ENCODE results near the gene NAT14. TPM values are rescaled to one million over a fixed set of nuclear protein-coding genes. Genes with fewer than 3 reads are reported as not detected.
"Not testable (repeated sequence)": the region's sequence is repeated elsewhere in the genome, so short reads cannot be mapped to it uniquely, and the experiment has no call there.

The NAT14 gene, protein sequence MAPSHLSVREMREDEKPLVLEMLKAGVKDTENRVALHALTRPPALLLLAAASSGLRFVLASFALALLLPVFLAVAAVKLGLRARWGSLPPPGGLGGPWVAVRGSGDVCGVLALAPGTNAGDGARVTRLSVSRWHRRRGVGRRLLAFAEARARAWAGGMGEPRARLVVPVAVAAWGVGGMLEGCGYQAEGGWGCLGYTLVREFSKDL
- polyA plus RNA-seq (ENCODE audit: insufficient read length): 36.8 TPM
- long read RNA-seq, donor 1, transcript NAT14-201 (3 exons, 1,536 nt): major isoform, 35 of 39 reads
- long read RNA-seq, donor 1, partial matches to known transcripts: 0 of 39 reads
- long read RNA-seq, donor 1, other reads (novel, unspliced or antisense): 0 of 39 reads
- long read RNA-seq, donor 2, transcript NAT14-201 (3 exons, 1,536 nt): major isoform, 20 of 25 reads
- long read RNA-seq, donor 2, transcript NAT14-204 (2 exons, 1,011 nt): minor isoform, 5 of 25 reads
- long read RNA-seq, donor 2, partial matches to known transcripts: 0 of 25 reads
- long read RNA-seq, donor 2, other reads (novel, unspliced or antisense): 0 of 25 reads
- long read RNA-seq, donor 3, transcript NAT14-201 (3 exons, 1,536 nt): major isoform, 17 of 18 reads
- long read RNA-seq, donor 3, partial matches to known transcripts: 0 of 18 reads
- long read RNA-seq, donor 3, other reads (novel, unspliced or antisense): 0 of 18 reads
- long read RNA-seq, donor 4, partial matches to known transcripts: 0 of 4 reads
- long read RNA-seq, donor 4, other reads (novel, unspliced or antisense): 0 of 4 reads
- long read RNA-seq, donor 5, transcript NAT14-201 (3 exons, 1,536 nt): major isoform, 31 of 35 reads
- long read RNA-seq, donor 5, partial matches to known transcripts: 0 of 35 reads
- long read RNA-seq, donor 5, other reads (novel, unspliced or antisense): 0 of 35 reads
- long read RNA-seq, donor 6, transcript NAT14-201 (3 exons, 1,536 nt): major isoform, 27 of 30 reads
- long read RNA-seq, donor 6, partial matches to known transcripts: 0 of 30 reads
- long read RNA-seq, donor 6, other reads (novel, unspliced or antisense): 0 of 30 reads
- long read RNA-seq, donor 7, transcript NAT14-201 (3 exons, 1,536 nt): major isoform, 33 of 35 reads
- long read RNA-seq, donor 7, partial matches to known transcripts: 0 of 35 reads
- long read RNA-seq, donor 7, other reads (novel, unspliced or antisense): 0 of 35 reads
- long read RNA-seq, donor 8, transcript NAT14-201 (3 exons, 1,536 nt): major isoform, 5 of 6 reads
- long read RNA-seq, donor 8, partial matches to known transcripts: 0 of 6 reads
- long read RNA-seq, donor 8, other reads (novel, unspliced or antisense): 0 of 6 reads

DNA sequence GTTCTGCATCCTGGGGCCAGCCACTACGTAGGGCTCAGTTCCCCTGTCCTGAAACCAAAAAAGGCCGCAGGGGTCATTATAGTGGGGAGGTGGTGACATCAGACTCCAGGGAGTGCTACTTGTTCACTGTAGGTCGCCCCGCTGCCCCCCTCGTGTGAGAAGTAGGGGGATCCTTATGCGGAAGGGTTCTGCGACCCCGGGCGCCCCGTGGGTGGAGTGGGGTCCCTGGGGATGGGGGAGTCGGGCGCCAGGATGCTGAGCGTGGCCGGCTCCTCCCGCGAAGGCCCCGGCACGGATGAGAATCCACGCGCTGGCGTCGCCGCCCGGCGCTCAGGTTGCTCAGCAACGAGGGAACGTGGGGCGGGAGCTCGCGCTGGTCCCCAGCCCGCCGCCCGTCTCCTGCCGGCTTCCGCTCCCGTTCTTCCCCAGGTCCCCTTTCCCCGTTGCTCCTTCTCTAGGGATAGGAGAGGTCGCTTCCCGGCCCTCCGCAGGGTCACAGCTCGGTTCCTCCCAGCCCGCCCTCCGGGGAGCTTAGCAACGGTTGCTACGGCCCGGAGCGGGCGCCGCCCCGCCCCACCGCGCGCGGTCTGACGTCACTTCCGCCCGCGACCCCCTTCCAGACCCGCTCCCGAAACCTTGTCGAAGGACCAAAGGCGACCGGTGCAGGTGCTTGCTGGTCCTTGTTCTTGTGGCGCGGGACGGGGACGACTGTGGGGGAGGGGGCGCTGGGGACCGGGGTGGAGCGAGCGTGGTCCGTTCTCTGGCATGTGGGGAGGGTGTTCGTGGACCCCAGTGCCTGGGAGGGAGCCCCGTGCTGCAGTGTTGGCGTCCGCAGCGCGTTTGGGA, at the start of gene NAT14:
Gene NAT14, plus strand, starts transcription at position 596 of the 846 bp plus-strand sequence. CDS start 521 bp downstream, outside the sequence.
- no peak for DNase-seq

DNA sequence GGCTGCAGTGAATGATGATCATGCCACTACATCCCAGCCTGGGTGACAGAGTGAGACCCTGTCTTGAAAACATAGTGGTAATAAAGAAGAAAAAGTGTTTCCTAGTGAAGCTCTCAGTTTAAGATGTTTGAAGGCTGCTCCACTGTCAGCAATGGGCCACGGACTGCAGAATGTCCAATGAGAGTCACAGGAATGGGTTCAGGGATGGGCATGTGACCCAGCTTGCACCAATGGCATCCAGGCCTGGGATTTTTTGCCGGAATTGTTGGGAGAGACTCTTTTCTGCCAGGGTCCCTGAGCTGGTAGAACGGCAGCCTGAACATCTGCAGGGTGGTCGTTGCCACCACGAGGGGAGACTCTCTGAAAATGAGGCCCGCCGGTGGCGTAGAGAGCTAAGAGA, 48.1 kb upstream of the NAT14 start:
- DNase-seq: no peak

DNA sequence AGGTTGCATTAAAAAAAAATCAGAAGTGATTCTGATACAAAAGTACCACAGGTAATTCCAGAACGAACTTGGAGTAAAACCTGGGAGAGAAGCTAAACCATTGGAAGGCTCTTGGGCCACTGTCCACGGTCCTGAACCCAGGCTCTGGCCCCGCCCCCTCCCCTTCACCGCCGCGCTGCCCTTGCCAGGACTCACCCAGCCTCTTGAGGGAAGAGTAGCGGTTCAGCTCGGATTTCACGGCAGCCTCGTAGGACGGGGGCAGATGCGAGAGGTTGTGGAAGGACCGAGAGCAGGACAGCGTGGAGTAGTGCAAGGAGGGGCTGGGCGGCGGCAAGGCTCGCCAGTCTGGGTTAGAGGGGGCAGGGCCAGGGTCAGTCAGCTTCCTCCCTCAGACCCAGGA, 47.6 kb upstream of the NAT14 start:
- peak; percentile 75 for DNase-seq

DNA sequence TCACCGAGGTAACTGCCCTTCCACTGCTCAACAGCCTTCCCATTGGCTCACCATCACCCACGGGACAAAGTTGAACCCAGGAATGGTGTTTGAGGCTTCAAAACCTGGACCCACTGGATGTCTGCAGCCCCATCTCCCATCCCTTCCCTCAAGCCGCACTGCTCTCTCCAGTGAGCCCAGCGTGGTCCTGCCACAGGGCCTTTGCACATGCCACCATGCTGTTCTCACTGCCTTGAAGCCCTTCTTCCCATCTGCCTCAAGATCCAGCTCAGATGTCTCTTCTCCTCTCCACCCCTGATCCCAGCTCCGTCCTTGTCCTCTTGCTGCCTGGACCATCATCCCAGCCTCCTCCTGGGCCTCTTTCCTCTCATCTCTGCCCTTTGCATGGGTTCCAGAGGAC, 45.9 kb upstream of the NAT14 start:
- no peak for DNase-seq

DNA sequence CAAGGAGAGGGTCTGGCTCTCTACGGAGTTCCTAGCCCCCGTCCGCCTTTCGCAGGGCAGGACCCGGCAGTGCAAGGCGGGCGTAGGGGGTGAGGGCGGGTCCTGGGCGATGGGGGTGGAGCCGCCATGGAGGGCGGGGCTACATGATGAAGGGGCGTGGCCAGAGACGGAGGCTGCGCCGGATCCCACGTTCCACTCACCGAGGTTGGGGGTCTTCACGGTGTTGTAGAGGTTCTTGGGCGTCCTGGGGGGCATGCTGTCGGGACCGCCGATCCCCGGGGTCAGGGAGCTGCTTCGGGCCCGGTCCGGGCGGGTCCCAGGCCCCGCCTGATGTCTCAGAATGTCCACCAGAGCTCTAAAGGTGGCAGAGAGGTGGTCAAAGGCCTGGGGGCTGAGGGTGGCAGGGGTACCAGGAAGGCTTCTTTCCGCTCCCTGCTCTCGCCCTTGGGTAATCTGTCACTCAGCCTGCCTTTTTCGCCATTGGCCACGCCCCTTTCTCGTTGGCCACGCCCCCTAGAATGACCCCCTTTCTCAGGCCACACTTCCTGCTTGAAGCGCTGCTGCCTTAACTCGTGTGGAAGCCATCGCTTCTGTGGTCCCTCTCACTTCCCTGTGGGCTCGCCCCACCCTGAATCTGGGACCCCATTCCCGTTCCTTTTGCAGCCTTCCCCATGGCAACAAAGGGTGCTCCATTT, 44.4 kb upstream of the NAT14 start:
- no peak for DNase-seq

DNA sequence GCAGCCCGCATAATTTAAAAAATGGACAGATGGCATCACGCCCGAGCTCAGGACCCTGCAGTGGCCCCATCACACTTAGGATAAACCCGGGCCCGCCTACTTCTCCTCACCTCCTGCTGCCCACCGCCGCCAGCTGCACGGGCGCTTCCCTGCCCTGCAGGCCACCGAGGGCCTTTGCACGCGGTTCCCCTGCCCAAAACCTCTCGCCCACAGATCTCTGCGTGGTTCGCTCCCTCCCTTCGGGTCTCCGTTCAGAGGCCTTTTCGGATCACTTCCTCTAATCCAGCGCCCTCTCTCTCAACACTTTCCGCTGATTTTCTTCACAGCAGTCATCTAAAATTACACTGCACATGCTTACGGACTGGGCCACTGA, 43.7 kb upstream of the NAT14 start:
- DNase-seq: no peak

DNA sequence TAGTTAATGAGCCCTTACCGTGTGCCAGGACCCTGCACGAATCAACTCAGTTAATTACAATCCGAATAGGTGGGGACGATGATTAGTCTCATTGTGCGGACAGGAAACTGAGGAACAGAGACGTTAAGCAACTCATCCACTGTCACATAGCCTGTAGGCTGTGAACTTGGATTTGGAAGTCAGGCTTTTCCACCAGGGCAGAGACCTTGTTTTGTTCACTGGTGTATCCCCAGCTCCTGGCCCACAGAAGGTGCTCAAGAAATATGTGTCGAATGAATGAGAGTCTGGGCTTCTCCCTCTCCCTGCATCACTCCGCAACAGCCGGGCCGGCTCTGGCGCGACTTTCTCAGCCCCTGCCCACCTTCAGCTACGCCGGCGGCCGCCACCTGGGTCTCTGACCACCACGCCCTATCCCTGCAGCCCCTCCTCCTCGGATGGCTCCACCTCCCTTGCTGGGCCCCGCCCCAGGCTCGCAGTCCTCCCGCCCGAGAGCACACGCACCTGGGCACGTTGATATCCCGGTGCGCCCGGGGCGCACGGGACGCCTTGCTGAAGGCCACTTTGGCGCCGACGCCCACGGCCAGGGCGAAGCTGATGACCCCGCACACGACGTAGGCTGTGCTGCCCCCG, 43.2 kb upstream of the NAT14 start:
- no peak for DNase-seq

DNA sequence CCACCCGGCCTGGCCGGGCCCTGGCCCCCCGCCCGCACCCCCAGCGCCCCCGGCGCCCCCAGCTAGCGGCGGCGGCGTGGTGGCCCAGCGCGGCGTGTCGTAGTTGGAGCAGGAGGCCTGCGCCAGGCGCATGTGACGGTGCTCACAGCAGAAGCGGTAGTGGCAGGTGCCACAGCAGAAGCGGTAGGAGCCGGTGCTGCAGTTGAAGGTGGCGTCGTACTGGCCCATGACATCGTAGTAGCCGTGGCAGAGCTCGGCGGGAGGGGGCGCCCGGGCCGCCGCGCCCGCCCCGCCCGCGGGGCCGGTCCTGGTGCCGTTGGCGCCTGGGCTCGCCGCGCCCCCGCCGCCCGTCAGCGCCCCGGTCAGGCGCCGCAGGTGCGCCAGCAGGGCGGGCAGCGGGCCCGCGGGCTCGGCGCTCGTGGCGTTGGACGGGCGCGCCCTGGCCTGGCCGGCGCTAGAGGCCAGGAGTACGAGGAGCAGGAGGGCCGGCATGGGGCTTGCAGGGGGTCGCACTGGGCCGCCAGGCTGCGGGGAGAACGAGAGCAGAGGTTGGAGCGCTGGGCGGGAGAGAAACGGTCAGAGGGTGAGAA, 42.5 kb upstream of the NAT14 start:
- no peak for DNase-seq

DNA sequence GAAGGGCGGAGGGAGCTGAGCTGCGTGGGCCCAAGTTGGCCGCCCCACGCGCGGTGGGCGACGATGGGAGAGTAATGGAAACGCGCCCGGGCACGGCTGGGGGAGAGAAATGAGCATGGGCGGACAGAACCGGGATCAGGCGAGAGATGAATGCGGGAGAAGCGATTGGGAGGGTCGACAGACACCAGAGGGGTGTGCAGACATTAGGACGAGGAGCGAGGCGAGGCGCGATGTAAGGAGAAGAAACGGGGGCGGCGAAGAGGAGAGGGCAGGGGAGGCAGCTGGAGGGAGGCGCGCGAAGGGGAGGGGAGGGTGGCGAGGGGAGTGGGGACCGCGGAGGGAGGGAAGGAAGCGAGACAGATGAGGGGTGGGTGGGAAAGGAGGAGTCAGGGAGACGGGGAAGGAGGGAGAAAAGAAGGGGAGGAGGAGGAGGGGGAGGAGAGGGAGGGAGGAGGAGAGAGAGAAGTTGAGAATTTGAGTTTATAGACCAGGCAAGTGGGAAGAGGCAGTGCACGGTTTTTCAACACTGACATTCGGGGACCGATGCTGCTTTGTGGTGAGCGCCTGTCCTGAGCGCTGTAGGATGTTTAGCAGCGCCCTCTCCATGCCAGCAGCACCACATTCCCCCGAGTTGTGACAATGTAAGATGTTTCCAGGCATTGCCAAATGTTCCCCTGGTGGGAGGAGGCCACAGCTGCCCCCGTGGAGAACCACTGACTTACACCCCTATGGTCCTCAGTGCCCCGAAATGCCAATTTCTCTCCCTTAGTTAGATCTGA, 41.8 kb upstream of the NAT14 start, which contains the start of gene SHISA7:
Gene SHISA7, minus strand, starts transcription at position 256 of the 779 bp plus-strand sequence. CDS start 437 bp downstream, outside the sequence.
- DNase-seq: no peak

DNA sequence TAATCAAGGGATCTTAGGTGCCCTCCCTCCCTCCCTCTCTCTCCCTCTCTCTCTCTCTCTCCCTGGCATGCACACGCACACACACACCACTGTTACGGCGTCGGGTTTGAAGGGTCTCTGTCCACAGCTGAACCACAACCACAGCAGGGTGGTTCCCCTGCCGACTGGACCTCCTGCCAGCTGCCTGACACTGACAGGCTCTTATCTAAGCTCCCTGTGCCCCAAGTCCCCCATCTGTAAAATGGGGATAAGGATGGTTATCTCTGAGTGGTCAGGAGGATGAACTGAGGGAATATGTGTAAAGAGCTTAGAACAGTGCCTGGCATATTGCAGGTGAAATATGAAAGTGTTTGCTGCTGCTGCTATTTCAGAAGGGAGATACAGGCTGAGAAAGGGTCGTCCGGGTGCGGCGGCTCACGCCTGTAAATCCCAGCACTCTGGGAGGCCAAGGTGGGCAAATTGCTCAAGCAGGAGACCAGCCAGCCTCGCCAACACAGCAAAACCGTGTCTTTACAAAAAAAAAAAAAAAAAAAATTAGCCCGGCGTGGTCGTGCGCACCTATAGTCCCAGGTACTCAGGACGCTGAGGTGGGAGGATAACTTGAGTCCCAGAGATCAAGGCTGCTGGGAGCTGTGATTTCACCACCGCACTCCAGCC, 41.0 kb upstream of the NAT14 start:
- no peak for DNase-seq

DNA sequence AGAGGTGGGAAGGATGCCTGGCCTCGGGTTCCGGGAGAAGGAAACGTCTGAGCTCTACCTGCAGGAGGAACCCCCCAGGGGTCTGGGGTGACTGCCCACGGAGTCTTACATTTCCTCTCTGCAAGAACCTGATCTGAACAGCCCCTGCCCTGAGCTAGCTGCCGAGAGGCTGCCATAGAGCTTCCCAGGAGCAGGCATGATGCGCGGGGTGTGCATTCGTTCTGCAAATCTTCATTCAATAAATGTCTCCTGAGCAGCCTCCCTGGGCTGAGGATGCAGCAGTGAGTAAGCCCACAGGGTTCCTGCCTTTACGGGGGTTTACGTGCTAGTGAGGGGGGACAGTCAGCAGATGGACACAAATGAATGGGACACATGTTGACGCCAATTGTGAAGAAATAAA, 40.3 kb upstream of the NAT14 start:
- no peak for DNase-seq

DNA sequence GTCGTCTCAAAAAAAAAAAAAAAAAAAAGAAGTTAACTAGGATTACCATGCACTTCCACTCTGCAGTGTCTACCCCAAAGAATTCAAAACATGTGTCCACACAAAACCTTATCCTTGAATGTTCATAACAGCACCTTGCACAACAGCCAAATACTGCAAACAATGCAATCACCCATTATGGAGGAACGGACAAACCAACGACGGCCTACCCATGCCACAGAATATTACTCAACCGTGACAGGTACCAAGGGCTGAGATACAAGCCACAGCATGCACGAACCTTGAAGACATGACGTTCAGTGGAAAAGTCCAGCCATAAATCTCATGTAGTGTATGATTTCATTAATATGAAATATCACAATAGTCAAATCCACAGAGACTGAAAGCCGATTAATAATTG, 38.9 kb upstream of the NAT14 start:
- no peak for DNase-seq

DNA sequence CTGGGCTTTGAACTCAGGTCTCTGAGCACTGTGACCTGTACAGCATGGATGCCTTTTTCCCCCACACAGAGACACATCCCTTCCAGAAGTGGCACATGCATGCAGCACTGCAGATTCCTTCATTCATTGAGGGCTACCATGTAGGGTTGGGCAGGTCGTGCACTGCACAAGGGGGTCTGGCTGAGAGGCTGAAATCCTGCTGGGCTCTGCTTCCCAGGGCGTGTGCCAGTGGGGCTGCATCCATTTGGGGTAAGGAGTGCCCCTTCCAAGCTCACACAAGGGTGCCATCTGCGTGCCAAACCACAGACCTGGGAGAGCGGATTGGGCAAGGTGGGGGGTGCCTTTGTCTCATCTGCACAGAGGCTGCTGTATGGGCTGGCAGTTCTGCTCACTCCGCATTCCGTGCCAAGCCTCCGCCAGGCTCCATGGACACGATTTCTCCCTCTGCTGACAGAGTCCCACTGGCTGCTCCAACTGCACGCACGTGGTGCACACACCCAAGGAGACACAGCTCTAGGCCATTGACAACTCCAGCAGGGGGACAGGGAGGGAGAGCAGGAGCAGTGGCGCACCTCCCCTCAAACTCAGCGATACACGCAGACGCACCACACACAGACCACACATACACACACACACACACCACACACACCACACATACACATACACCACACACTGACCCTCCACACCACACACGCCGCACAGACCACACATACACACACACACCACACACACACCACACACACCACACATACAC, 37.4 kb upstream of the NAT14 start:
- DNase-seq: no peak

DNA sequence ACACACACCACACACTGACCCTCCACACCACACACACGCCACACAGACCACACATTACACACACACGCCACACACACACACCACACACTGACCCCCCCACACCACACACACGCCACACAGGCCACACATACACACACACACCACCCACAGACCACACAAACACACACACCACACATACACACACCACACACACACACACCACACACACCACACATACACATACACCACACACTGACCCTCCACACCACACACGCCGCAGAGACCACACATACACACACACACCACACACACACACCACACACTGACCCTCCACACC, 36.9 kb upstream of the NAT14 start:
- not testable (repeated sequence) for DNase-seq

DNA sequence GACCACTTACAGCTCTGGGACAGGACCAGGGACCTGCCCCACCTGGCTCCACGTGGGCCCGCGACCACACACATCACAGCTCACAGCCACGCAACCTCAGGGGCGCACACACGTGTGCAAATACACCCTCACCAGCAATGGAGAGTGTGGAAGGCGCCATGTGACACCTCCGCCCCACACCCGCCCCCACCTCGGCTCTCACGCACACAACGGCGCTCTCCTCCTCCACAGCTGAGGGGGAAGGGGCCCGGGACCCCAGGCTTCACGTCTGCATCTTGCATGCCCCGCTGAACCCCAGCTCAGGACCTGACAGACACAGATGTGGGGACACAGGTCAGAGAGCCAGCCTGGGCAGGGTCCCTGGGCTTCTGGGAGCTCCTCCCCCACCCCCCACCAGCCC, 35.5 kb upstream of the NAT14 start:
- no peak for DNase-seq

DNA sequence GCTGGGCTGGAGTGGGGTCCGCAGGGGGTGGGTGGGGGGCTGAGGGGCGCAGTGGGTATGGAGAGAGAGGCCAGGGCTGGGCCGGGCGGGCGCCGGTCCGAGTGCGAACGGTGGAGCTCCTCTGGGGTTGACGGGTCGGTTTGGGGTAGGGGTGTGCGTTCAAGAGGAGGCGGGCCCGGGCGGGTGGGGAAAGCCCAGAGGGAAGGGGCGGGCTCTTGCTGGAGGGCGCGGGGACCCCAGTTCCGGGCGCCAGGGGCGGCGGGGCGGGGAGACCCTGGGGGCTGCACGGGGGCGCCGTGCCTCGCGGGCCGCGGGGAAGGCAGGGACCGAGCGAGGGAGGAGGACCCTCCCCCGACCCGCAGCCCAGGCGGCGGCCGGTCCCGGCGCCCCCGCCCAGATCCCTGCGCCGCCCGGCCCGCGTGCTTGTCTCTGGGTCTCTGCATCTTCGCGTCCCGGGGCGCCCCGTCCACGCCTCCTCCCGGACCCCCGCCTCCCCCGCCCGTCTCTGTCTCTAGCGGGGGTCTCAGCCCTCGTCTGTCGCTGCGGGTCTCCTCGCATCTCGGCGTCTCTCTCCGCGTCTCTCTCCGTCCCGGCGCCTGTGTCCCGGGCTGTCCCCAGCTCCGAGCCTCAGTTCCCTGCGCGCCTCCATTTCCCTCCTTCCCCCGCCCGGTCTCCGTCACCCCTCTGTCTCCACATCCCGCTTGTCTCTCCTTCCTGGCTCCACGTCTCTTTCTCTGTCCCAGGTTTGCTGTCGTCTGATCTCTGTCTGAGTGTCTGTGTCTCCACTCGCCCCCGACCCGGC, 33.6 kb upstream of the NAT14 start:
- no peak for DNase-seq

Data from left kidney (tissue), 8 donors.